Type B pancreatic cell (in vitro differentiated cells): ENCODE measurements around the gene CDH5. TPM values are rescaled to one million over a fixed set of nuclear protein-coding genes. Genes with fewer than 3 reads are reported as not detected.

Experiments
- DNase-seq: peaks from one replicate; pipeline ENCODE4 v3.0.0; 2021; ENCODE audit warnings: mixed read lengths; ENCODE audit not compliant: unreplicated experiment; ENCODE audit errors: extremely low spot score
- H3K27ac Mint-ChIP-seq: 2 replicates; pipeline ENCODE4 v1.8.0; 2021; ENCODE audit warnings: mild to moderate bottlenecking, mixed read lengths
- H3K27me3 Mint-ChIP-seq: 2 replicates; pipeline ENCODE4 v1.8.0; 2021; ENCODE audit warnings: mixed read lengths
- H3K36me3 Mint-ChIP-seq: 2 replicates; pipeline ENCODE4 v1.8.0; 2021; ENCODE audit warnings: mixed read lengths
- H3K4me1 Mint-ChIP-seq: one replicate; pipeline ENCODE4 v1.8.0; 2021; ENCODE audit warnings: mixed read lengths; ENCODE audit not compliant: unreplicated experiment
- H3K4me3 Mint-ChIP-seq: 2 replicates; pipeline ENCODE4 v1.8.0; 2021; ENCODE audit warnings: mild to moderate bottlenecking, mixed read lengths
- H3K9me3 Mint-ChIP-seq: 2 replicates; pipeline ENCODE4 v1.8.0; 2021; ENCODE audit warnings: mixed read lengths
- CTCF ChIP-seq: fragments of 200-600 bp; sonication (generic); conservative IDR thresholded peaks from 2 replicates; pipeline ENCODE4 v1.5.0; 2021; ENCODE audit warnings: antibody characterized with exemption, mild to moderate bottlenecking
- total RNA-seq: library from RNA; stranded (reverse); gene quantifications from 2 replicates; pipeline ENCODE4 v1.2.1, GENCODE V29; 2021; ENCODE audit warnings: low replicate concordance

Gene CDH5
- total RNA-seq, 1 donor from 2014 or later = 0.46 TPM

DNA sequence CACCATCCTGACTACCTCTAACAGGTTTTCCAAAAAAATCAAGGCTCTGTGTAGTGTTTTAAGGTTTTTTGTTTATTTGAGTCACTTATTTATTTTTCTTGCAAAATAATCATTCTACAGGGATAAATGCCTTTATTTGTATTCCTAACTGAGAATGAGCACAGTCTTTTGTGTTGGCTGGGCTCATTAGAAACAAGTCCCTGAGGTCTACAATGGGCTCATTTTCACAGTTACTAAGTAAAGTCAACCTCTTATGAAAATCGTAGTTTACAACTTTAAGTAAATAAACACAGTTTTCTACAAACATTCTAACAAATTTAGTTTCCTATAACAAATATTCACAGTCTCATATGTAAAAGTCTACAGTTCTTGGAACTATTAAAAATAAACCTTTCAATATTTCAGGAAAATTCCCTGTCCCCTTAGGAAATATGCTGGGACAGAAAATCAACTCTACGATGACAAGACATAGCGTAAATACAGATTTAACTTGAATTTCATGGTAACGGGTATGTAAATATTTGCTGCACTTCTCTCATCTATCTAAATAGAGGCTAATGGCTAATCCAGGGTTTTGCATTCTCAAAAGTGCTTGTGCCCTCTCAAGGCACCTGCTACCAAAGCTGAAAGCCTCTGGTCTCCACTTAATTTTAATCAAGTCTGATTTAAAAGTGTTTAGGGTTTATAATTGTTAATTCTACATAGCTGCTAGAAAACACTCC lies 31.5 kb upstream of the CDH5 start:
- no peak for TF ChIP-seq CTCF
- H3K4me1 Mint-ChIP-seq = peaks cover 7% of the 10 kb centered on the region
- H3K27ac Mint-ChIP-seq = no peak overlapping the region
- peaks cover 5% of the 10 kb centered on the region for H3K9me3 Mint-ChIP-seq
- H3K27me3 Mint-ChIP-seq = no peaks in the 10 kb centered on the region
- H3K4me3 Mint-ChIP-seq = no peak overlapping the region
- H3K36me3 Mint-ChIP-seq = no peaks in the 10 kb centered on the region
- no peak for DNase-seq

- H3K9me3 Mint-ChIP-seq = peaks cover 5% of the 10 kb centered on the region
- H3K4me1 Mint-ChIP-seq = peaks cover 7% of the 10 kb centered on the region
- DNase-seq = no peak
- peak overlapping the region; percentile 0 for H3K27ac Mint-ChIP-seq
- H3K4me3 Mint-ChIP-seq = no peak overlapping the region
- H3K27me3 Mint-ChIP-seq = no peaks in the 10 kb centered on the region
- H3K36me3 Mint-ChIP-seq = no peaks in the 10 kb centered on the region
- TF ChIP-seq CTCF = no peak
These were observed 30.7 kb upstream of the CDH5 start for GRCh38 chr16:66335704-66336329.

GRCh38 chr16:66337463-66338188 lies 28.9 kb upstream of the CDH5 start:
- H3K4me3 Mint-ChIP-seq = no peak overlapping the region

DNA sequence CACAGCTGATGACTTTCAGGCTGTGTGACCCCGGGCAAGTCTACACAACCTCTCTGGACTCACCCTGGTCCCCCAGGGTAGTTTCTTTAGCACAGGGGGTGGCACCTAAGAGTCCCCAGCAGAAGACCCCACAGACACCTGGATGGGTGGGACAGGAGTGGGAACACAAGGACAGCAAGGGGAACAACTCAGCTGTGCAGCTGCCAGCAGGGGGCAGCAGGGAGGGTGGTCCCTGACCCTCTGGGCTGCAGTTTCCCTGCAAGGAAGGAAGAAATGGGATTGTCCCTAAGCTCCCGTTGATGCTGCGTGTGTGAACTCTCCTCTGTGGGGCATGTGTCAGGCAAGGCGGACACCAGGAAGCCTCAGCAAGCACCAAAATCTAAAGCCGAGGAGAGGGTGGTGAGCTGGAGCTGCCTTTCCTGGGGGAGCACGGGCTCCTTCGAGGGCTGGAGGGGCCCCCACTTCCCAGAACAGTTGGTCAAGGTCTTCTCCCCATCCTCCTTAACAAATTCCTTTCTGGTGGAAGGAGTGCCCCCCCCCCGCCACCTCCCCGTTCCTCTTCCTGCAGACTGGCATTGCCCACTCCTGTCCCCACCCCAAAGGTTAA lies 24.1 kb upstream of the CDH5 start:
- no peak overlapping the region for H3K4me3 Mint-ChIP-seq
- TF ChIP-seq CTCF = peak; percentile 85
- H3K27ac Mint-ChIP-seq = no peak overlapping the region
- peaks cover 4% of the 10 kb centered on the region for H3K27me3 Mint-ChIP-seq
- no peaks in the 10 kb centered on the region for H3K36me3 Mint-ChIP-seq
- DNase-seq = no peak
- H3K9me3 Mint-ChIP-seq = no peaks in the 10 kb centered on the region
- H3K4me1 Mint-ChIP-seq = no peaks in the 10 kb centered on the region

More at GRCh38 chr16:66337463-66338188, 28.9 kb upstream of the CDH5 start:
- Mint-ChIP-seq H3K36me3 (no peaks in the 10 kb centered on the region), H3K27me3 (no peaks in the 10 kb centered on the region), H3K4me1 (peaks cover 7% of the 10 kb centered on the region), H3K27ac (no peak overlapping the region), H3K9me3 (peaks cover 5% of the 10 kb centered on the region)
- DNase-seq = no peak
- no peak for TF ChIP-seq CTCF

DNA sequence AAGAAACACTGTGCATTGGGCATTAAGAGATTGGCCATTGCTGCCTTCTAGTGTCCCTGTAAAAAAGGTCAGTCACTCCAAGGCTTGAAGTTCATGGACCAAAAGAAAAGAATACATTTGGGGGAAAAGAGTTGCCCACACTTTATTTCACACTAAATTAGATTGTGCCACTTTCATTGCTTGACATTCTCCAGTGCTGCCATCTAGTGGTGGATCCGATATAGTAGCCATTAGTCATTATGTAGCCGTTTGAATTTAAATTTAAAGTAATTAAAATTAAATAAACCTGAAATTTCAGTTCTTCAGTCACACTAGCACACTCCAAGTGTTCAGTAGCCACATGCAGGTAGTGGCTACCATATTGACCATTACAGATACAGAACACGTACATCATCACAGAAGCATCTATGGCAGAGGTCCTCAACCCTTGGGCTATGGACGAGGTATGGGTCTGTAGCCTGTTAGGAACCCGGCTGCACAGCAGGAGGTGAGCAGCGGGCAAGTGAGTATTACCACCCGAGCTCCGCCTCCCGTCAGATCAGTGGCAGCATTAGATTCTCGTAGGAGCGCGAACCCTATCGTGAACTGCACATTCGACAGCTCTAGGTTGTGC lies 21.9 kb upstream of the CDH5 start:
- no peaks in the 10 kb centered on the region for H3K9me3 Mint-ChIP-seq
- H3K4me1 Mint-ChIP-seq = no peaks in the 10 kb centered on the region
- DNase-seq = no peak
- no peaks in the 10 kb centered on the region for H3K36me3 Mint-ChIP-seq
- H3K27ac Mint-ChIP-seq = no peak overlapping the region
- peaks cover 4% of the 10 kb centered on the region for H3K27me3 Mint-ChIP-seq
- no peak overlapping the region for H3K4me3 Mint-ChIP-seq
- peak; percentile 93 for TF ChIP-seq CTCF
